Posterior cingulate gyrus (tissue), 11 donors: ENCODE data around the gene PDSS2.

ENCODE experiments used
- DNase-seq, 10 donors: peaks; one replicate each; pipeline versions ENCODE4 v3.0.0 to v3.0.0-alpha.2; 2020 to 2021; ENCODE audit warnings: mixed read lengths in 3 of 10
- intact Hi-C: fragments of 100-400 bp; cut with DNase I; formaldehyde crosslinking; loops from one replicate; pipeline ENCODE4 v1.15.1; 2023

PDSS2 gene

DNA sequence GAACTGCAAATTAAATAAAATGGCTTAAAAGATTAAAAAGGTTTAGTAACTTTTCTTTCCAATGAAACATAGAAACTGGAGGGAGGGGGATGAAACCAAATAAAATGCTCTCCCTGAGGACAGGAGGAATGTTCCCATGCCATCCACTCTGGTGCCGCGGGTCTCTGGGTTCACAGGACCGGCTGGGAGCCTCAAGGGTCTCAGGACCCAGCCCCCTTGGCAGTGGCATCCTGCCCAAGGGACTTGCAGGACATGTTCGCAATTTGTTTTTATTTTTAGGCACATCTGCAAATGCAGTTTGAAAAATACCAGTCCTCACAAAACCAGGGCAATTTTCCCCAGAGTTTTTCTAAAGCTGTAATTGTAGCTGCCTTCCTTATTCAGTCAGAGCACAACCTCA is 351.6 kb downstream of the PDSS2 start:
- intact Hi-C loops = no loop called here
- DNase-seq = no peak

DNA sequence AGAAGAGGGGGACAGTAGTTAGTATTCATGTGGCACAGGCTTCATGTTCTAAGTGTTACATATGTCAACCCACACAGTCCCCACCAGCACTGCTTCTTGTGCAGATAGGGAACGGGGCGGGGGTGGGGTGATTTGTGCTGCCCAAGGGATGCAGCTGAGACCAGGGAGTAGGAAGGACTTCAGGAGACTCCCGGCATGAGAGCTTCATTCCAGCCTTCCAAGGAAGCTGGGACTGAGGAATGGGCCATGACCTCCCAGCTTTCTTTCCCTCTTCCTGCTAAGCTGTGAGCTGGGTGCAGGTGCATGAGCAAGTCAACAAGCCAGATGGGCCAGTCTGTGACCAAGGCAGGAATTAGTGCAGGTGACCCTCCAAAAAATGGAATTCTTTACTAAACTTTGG is 353.2 kb downstream of the PDSS2 start:
- intact Hi-C loops = no loop called here

DNA sequence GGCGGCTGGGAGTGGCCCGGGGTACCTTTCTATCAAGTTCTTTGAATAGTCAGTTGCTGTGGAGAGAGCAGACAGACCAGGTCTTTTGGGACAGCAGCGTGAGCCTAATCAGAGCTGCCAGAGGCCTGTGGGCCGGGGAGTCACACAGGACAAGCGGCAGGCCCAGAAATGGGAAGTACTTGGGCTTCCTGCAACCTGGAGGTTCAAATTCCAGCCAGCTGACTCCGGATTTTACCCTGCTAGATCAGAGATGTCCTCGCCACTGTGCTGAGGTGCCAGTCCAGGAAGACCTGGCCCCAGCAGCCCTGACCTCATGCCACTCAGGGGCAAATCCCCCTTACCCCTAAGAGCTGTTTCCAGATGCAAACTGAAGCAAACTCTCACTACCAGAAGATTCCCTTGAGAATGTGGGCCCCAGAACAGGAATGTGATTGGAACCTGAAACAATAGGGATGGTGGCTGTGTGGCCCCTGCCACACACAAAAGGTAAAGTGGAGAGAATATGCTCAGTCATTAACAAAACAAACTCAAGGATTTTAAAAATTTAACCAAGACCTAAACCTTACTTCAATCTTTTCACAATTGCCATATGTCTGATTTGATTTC is 353.8 kb downstream of the PDSS2 start:
- DNase-seq = no peak
- intact Hi-C loops = no loop called here

More for the DNA sequence above, 353.2 kb downstream of the PDSS2 start:
- no peak for DNase-seq

DNA sequence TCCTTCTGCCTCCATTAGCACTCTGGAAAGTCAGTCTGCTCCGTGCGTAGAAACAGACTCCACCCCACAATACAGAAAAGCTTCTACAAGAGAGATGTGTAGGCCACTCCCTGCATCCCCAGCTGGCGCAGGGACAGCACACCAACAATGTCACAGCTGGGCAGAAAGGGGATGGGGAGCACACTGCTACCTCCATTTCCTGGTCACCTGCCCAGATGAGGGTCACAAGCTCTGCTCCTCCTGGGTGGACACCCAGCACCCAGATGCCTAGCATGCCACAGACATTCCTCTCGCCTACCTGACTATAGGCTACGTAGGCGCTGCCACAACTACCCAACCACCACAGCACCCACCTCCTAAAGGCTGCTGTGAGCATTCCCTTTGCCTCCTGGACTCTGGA is 356.3 kb downstream of the PDSS2 start:
- DNase-seq = no peak
- intact Hi-C loops = no loop called here
